ENCODE data around the gene TFCP2L1.

Gene TFCP2L1

DNA sequence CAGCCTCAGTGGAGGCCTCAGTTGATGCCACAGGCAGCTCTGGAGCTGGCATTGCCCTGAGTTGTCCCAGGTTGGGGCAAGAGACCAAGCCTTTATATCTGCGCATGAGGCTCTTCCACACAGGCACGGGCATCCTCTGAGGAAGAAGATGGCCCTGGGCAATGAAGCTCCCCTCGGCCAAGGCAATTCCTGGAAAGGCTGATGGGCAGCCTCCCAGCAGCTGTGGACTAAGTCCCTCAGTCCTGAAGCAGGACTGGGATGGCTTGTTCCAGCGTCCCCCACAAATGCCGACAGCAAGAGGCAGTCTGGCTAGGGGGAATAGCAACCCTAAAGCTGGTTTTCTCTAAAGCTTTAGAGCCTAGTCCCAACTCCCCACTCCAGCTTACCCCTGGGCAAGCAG is 90.0 kb downstream of the TFCP2L1 start:
- no peak for DNase-seq

DNA sequence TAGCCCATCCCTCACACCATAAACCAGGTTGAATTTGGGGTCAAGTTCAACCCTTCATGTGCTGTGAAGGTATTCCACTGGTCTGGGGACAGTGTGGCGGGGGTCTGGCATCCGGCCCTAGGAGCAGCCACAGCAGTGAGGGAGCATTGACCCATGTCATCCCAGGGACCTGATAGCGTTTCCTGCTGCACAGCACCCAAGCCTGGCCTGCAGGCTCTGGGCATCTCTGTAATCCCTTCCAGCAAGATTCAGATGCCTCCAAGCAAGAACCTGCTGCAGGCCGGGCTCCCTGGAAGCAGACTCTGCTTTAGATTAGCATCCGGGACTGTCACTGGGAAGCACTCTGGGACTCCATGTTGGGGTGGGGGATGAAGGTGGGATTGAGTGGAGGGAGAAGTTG is 90.4 kb downstream of the TFCP2L1 start:
- no peak for DNase-seq

DNA sequence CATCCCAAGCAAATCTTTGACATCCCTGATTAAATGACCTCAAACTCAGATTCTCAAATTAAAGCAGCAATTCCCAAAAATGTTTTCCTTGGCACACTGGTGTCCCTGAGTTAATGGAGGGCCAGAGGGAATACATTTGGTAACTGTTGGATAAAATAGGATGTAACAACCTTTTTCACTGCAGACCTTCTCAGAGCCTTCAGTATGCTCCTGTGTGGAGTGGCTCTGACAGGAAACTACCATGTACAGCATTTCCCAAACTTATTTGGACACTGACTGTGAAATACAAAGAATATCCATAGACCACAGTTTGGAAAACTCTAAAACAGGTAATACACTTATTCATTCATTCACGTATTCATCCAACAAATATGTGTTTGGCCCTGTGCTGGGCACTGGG is 91.8 kb downstream of the TFCP2L1 start:
- DNase-seq, result no peak

DNA sequence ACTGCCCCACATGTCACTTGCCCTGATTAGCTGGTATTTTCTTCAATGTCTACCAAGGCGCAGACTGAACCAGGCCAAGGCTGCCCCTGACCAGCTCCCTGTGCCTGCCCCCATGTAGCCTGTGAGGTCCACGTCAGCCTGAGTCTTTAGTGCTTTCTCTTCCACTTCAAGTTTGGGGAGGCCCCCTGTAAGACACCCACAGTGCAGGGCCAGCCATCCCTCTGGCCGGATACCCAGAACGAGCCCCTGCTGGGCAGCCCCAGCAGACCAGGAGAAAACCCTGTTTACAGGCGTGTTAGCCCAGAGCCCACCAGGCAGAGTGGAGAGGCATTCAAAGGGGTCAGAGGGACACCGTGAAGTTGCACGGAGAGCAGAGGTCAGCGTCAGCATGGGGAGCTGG is 92.4 kb downstream of the TFCP2L1 start:
- DNase-seq, result no peak

DNA sequence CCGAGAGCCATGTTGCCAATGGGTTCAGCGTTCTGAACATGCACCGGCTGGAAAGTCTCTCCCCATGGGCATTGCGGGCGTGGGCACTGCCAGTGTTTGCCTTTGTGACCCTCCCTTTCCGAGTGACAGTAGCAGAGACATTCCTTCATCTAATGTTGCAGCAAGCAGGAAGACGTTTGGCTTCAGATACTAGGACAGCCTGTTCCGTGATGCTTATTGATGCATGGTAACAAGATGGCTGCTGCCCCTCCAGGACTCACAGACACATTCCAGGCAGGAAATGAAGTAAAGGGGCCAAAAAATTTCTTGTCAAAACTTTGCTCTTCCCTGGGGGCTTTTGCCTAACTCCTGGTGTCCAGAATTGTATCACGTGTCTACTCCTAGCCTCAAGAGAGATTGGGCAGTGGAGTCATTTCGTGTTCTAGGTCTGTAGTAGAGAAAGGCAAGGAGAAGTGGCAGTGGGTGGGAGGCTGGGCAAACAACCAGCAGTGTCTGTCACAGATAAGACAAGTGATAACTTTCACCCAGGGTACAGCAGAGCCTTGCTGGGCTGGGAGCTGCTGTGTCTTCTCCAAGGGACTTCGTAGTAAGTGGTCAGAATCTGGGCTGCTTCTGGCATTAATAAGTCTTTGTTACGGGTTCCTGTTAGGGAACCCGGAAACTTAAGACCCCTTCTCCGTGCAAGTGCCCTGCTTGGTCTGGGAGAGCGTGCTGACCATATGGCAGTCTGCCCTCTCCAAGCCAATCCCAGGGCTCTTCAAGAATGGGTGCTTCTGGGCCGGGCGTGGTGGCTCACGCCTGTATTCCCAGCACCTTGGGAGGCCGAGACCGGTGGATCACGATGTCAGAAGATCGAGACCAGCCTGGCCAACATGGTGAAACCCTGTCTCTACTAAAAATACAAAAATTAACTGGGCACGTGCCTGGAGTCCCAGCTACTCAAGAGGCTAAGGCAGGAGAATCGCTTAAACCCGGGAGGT is 93.5 kb downstream of the TFCP2L1 start:
- no peak for DNase-seq

DNA sequence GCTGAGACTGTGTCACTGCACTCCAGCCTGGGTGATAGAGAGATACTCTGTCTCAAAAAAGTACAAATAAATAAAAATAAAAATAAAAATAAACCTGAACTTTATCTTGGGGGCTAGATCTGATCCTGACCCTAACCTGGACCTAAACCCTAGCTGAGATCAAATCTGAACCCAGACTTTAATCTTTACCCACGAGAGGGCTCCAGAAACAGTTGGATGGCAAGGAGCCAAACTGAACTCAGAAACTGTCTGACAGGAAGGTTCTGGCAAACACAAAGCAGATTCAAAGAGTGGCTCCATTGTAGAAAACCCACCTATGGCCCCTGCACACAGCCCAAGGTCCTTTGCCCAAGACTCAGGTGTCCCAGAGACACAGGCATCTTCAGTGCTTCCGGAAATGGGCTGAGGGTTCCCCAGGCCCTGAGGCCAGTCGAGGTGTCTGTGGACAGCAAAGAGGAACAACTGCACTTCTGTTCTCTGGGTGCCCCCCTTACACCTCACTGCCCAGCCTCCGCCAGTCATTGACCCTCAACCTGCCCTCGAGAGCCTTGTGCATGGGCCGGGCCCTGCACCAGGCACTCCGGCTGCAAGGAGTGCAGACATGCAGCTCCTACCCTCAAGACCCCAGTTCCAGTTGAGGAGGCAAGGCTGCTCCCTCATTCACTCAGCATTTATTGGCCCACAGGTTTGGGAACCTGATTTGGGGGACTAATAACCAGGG is 95.2 kb downstream of the TFCP2L1 start:
- no peak for DNase-seq

DNA sequence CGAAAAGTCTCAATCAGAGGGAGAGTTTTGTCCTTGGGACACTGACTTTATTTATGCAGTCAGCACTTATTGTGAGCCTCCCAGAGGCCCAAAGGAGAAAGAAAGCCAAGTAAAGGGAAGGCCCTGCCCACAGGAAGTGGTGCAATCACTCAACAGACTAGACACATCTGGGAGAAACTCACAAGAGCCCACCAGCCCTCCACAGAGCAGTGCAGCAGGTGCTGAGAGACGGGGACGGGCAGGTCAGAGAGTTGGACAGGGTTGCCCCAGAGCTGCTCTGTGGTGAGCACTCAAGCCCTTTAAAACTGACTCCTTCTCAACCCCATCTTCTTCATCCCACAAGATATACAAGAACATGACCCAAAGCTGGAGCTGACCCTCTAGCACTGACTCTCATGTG is 96.0 kb downstream of the TFCP2L1 start:
- no peak for DNase-seq

DNA sequence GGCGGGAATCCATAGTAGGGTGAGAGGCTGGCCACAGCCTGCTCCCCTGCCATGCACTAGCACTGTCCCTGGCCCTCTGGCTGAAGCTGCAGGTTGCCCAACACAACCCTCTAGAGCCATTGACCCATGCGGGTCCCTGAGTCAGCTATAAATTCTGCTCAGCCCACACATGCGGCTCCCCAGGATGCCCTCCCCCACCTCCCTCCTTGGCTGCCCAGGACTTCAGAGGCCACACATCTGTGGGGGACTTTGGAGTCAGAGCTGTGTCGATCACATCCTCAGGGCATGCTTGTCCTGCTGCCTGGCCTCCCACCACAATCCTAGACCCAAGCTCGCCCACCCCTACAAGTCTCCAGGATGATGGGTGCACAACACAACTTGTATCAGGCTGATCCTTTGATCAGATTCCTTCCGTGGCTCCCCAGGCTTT is 97.0 kb downstream of the TFCP2L1 start:
- no peak for DNase-seq

DNA sequence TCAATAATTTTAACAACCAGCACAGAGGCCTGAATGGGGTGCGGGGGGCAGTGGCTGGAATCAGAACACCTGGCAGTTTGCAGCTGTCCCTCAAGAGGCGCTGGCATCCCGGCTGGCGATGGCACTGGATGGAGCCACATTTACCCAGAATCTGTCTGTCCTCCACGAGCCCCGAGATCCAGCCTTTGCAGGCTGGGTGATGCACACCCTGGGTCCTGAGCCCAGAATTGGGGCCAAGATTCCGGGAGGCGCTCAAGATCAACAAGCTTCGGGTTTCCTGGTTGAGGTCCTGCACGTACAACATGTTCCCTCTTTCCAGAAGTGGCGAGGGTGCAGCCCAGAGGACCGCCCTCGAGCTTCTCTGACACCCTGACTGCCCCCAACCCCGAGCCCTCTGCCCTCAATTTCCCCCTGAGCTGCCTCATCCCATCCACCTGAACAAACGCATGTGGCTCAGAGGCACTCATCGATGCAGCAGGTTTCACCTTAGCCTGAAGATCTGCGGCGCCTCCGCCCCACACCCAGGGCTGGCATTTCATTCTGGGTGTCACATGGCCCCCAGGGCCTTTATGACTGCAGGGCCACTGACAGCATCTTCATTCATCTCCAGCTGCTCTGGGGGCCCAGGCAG is 97.5 kb downstream of the TFCP2L1 start:
- no peak for DNase-seq

DNA sequence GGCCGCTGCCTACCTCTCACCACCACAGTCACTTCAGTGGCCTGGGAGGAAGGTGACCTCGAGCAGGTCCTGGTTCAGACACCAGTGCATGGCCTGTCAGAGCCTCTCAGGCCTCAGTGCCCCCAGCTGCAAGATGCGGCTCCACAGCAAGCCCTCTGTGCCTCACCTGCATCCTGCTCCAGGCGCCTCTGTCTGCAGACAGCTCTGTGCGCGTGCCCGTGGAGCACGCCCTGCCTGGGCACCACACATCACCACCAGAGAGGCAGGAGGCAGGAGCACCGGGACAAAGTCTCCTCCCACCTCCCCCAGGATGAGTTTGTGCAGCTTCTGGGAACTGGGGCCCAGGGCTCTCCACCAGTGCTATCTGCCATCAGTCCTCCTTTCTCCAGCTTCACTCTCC is 98.7 kb downstream of the TFCP2L1 start:
- DNase-seq, result no peak

DNA sequence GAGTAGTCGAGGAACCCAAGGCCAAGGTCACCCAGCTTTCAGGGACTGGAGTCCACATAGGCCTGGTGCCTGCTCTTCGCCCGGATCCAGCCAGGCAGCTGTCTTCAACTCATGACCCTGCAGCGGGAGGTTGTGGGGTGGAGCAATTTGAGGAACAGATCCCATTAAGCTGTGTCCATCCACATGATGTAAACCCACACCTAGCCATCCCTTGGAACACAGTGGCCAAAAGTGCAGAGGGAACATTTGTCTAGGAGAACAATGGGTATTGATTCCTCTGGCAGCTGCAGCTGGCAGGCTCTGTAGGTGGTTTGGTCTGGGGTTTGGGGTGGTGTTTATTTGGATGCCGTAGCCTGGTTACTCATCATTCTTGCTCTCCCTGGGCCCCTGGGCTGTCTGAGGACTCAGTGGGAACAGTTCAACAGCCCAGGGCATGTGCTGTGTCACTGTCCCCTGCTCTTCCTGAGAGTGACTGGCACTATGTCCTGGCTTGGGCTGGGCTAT is 99.4 kb downstream of the TFCP2L1 start:
- DNase-seq, result no peak

DNA sequence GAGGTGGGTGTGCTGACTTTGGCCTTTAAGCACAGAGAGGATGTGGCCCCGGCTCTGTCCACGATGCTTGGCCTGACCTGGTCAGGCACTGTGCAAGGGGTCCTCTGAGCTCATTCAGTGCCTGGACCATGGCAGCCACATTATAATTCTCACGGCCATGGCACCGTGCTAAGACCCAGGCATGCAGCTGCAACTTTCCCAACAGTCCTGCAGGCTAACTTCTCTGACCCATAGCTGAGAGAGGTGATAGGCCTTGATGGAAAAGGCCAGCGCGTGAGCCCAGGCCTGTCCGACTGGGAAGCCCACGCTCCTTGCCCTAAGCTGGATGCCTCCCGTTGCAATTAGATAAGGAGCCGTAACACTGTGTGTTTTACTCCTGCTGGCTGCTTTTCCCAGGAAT is 99.9 kb downstream of the TFCP2L1 start:
- no peak for DNase-seq

DNA sequence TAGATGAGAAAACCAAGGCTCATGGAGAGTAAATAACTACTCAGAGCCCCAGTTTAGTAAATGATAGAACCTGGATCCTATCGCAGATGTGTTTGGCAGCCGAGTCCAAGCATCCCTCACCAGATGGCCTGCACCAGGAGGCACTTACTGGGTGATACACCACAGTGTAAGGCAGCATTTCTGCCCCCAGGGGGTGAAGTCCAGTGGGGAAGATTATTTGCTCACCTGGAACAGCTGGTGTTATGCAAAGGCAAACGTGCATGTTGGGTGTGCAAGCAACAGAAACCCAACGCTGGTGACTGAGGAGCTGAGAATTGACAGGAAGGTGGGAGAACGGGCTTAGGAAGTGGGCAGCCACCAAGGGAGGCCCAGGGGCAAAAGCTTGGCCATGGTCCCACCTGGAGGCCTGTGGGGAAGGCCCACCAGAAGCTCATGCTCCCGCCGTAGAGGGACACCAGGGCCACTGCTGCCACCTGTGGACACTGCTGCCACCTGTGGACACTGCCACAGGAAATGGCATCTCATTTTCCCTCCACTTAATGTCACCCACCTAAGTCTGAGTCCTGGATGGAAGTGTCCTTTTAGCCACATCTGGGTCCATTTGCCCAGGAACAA is 100.6 kb downstream of the TFCP2L1 start:
- DNase-seq, result no peak

DNA sequence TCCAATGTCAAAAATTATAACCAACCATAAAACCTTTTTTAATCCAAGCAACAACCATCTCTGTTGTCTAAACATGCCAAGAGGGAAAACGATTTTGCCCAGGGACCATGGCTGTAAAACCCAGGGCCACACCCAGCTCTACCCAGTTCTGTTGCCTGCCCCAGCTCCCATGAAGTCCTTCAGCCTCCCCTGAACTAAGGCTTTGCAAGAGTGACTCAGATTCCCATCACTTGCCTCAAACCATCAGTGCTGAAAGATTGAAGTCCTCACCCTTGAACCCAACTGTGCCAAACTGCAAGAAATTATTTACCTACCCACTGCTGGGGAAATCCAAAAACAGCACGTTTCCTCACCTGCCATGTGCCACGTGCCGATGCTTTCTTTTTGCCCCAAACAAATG is 102.5 kb downstream of the TFCP2L1 start:
- DNase-seq, result no peak

DNA sequence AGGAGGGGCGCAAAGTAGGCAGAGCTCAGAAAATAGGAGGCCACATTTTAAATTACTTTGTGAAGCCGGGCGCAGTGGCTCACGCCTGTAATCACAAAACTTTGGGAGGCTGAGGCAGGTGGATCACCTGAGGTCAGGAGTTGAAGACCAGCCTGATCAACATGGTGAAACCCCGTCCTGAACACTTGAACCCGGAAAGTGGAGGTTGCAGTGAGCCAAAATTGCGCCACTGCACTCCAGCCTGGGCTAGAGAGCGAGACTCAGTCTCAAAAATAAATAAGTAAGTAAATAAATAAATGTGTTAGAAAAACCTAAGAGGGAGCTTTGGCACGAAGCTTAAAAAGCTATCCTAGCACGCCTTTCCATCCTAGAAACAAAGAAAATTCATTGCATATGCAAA is 105.5 kb downstream of the TFCP2L1 start:
- no peak for DNase-seq

DNA sequence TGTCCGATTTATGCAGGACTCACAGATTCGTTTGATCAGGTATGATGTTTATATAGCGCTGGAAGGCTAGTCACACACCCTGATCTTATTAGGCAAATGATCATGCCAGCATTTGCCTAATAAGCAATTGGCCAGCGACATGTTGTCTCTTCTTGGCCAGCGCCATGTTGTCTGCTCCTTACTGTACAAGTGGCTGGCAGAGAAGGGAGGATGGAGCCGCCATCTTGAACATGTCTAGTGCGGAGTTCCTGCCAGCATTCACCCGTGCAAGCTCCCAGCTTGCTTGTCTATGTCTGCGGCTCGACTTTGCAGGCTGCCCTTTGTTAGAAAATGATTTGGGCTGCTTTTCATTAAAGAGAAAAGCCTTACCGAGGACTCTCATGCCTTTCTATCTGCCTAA is 106.3 kb downstream of the TFCP2L1 start:
- DNase-seq, result no peak

DNA sequence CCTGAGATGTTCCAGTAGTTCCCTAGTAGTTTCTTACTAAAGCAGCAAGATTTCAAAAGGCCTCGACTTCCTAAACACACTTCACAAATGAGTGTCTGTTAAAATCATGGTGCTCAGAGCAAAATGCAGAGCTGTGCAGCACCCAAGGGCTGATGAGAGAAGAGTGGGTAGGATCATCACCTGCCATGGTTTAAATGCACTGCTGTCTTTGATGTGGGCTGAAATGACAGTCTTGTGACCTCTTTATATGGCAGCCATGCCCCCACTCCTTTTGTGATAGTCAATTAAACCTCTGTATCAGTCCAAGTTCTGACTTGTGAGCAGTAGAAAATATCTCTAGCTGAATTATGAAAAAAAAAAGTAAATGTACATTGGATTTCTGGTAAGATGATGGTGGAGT is 107.1 kb downstream of the TFCP2L1 start:
- DNase-seq, result no peak

DNA sequence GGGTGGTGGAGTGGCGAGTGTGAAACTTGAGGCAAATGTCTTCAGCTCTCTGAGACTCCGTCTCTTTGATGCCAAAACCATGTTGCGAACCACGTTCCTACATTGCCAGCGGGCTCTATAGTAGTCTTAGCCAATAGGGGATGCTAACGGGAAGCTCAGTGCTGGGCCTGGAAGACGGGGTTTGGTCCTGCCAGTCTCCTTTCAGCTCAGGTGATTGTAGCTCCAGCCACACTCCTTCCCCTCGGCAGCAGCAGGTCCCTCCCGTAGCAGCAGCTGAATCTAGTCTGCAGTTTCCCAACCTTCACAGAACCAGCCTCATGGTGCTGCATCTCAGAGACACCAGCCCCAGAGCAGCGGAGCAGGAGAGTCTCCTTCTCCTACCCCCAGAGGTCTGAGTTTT is 109.7 kb downstream of the TFCP2L1 start:
- DNase-seq, result no peak

DNA sequence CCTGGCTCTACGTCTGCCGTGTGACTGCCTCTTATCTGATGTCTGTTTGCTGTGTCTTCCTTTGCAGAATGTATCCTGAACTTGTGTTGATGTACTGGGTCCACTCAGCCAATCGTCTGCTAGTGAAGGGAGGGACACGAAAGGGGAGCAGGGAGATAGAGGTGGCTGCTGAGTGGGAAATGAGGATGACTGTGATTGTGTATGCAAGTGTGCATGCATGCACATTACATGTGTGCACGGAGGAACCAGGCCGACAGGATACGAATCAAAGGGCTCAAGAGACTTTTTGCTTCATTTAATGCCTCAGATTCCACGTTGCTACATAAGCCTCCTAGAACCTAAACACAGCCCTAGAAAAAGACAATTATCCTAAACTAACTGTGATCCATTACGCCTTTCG is 111.2 kb downstream of the TFCP2L1 start:
- no peak for DNase-seq

DNA sequence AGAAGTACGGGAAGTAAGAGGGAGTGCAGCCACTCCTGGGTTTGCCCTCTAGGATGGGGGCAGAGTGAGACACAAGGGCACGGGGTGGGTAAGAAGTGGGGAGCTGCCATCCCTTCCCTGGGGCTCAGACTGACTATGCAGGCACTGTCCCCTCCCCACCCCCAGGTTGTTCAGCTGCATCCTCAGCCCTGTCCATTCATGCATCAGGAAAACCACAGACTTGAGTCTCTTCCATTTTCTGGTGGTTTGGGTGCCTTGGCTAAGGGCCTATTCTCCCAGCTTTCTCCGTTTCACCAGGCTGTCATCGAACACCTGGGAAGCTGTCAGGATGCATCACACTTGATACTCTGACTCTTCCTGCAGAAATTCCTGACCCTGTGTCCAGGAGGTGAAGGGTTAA is 111.9 kb downstream of the TFCP2L1 start:
- no peak for DNase-seq

DNA sequence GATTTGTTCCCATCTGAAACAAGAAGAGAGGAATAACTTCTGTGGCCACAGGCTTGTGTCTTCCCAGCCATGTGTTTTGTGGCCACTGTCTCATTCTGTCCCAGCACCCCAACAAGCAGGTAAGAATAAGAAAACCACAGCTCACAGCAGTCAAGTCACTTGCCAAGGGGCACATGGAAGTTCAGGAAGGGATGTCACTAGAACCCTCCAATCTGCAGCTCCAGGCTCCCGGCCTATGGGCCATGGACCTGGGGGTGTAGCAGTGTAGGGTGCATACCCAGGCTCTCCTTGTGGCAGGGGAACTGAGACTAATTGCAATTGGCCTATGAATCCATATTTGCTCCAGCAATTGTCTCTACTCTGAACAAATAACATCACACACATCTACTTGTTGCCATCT is 112.5 kb downstream of the TFCP2L1 start:
- no peak for DNase-seq

DNA sequence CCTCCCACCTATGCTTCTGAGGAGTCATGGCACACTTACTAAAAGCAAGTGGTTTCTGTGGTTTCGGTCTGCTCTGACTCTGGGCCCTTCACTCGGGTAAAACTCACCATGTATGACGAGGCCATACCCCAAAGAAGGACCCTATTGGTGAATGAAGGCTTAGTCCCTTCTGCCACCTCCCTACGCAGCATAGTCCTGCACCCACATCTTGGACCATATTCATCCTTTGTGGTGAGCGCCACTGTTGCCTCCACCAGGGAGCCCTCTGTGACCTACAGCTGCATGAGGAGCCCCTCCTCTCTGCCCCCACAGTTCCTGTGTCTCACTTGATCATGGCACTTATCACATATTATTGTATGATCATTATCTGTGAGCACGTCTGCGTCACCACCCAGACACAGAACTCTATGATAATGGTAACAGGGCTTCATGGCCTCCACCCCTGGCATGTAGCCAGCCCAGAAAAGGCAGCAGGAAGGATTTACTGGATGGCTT is 113.3 kb downstream of the TFCP2L1 start:
- no peak for DNase-seq

DNA sequence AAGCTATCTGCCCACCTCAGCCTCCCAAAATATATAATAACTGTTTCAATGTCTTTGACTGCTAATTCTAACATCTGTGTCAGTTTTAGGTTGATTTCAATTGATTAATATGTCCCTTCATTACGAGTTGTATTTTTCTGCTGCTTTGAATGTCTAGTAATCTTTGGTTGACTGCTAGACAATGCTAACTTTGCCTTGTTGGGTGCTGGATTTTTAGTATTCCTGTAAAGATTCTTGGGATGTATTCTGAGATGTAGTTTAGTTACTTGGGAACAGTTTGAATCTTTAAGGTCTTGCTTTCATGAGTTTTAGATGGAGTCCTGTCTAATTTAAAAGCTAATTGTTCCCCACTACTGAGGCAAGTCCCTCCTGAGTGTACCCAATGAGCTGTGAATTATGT is 114.4 kb downstream of the TFCP2L1 start:
- DNase-seq, result no peak

All from CD4-positive, alpha-beta T cell treated with Interleukin-17A for 4 hours (primary cell).